ENCODE data around the gene PRRX1. TPM values are rescaled to one million over a fixed set of nuclear protein-coding genes. Genes with fewer than 3 reads are reported as not detected.

Gene PRRX1
- total RNA-seq, 1 donor from 2014 or later = 358 TPM

DNA sequence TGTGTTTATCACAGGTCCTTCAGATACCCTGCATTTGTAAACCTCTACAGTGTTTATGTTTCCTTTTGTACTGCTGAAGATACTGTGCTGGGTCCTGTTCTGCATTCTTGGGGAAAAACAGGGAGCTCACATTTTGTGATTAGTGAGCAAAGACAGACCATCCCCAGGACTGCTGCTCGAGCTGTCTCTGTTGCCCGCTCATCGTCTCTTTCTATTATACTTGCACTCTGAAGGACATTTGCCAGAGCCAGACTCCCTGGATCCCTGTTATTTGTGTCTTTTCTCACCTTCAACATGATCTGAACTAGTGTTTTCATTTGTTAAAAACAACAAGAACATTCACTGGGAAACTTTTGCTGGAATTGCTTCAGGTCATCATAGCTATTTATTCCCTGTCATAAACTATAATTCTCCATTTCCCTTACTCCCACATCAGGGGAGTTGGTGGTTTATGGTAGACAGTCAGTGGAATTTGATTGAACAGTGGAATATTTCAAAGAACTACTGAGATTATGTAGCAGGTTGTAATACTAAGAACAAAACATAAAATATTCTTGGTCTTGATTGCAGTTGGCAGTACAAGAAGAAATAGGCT lies 53.0 kb downstream of the PRRX1 start:
- H3K4me1 Mint-ChIP-seq (ENCODE audit: unreplicated experiment) = peaks cover 73% of the 10 kb centered on the region
- no peaks in the 10 kb centered on the region for H3K9me3 Mint-ChIP-seq (ENCODE audit: unreplicated experiment)
- peak overlapping the region; percentile 86 for H3K27ac Mint-ChIP-seq (ENCODE audit: unreplicated experiment)
- DNase-seq (ENCODE audit: extremely low spot score, unreplicated experiment) = no peak
- TF ChIP-seq, protein P1, sequence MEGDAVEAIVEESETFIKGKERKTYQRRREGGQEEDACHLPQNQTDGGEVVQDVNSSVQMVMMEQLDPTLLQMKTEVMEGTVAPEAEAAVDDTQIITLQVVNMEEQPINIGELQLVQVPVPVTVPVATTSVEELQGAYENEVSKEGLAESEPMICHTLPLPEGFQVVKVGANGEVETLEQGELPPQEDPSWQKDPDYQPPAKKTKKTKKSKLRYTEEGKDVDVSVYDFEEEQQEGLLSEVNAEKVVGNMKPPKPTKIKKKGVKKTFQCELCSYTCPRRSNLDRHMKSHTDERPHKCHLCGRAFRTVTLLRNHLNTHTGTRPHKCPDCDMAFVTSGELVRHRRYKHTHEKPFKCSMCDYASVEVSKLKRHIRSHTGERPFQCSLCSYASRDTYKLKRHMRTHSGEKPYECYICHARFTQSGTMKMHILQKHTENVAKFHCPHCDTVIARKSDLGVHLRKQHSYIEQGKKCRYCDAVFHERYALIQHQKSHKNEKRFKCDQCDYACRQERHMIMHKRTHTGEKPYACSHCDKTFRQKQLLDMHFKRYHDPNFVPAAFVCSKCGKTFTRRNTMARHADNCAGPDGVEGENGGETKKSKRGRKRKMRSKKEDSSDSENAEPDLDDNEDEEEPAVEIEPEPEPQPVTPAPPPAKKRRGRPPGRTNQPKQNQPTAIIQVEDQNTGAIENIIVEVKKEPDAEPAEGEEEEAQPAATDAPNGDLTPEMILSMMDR (IDR thresholded peaks at IDR 0.05) = no peak
- peak overlapping the region; percentile 48 for H3K4me3 Mint-ChIP-seq (ENCODE audit: unreplicated experiment)
- peaks cover 72% of the 10 kb centered on the region for H3K36me3 Mint-ChIP-seq (ENCODE audit: unreplicated experiment)
- no peaks in the 10 kb centered on the region for H3K27me3 Mint-ChIP-seq (ENCODE audit: unreplicated experiment)

DNA sequence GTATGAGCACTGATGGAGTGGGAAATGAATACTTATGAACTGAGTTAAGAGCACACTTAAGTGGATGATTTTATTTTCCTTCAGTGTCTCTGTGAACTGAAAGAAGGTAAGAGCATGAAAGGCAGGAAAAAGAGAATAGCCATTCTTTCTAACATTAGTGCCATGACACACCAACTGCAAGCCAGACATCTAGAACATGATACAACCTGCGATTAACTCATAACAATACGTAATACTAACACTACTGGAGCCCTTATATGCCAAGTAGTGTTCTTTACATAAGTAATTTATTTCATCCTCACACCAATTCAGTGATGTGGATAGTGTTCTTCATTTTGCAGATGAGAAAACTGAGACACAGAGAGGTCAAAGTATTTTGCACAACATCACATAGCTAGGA lies 56.7 kb downstream of the PRRX1 start:
- Mint-ChIP-seq H3K27me3 (ENCODE audit: unreplicated experiment) (no peaks in the 10 kb centered on the region), H3K36me3 (ENCODE audit: unreplicated experiment) (peaks cover 77% of the 10 kb centered on the region), H3K9me3 (ENCODE audit: unreplicated experiment) (no peaks in the 10 kb centered on the region), H3K27ac (ENCODE audit: unreplicated experiment) (no peak overlapping the region), H3K4me3 (ENCODE audit: unreplicated experiment) (no peak overlapping the region), H3K4me1 (ENCODE audit: unreplicated experiment) (peaks cover 53% of the 10 kb centered on the region)
- DNase-seq (ENCODE audit: extremely low spot score, unreplicated experiment) = no peak
- TF ChIP-seq, protein P1 (IDR thresholded peaks at IDR 0.05) = no peak

DNA sequence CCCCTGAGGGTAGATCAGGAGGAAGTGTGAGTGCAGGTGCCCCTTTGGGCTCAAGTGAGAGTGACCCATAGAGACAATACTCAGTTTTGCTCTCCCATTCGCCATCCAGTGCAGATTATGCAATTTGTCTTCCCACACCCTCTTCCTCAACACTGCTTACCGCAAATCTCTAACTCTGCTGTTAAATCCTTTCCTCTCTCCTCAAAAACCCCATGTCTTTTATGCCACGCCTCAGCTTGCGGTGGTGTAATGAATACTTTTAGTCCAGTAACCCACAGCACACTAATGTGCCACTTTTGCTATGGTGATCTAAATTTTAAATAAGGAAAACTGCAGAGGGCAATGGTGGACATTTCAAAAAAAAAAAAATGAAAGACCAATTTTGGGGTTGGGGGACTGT lies 57.7 kb downstream of the PRRX1 start:
- TF ChIP-seq, protein P1 (IDR thresholded peaks at IDR 0.05) = no peak
- DNase-seq (ENCODE audit: extremely low spot score, unreplicated experiment) = no peak
- Mint-ChIP-seq H3K27ac (ENCODE audit: unreplicated experiment) (peak overlapping the region; percentile 19), H3K4me1 (ENCODE audit: unreplicated experiment) (peaks cover 44% of the 10 kb centered on the region), H3K27me3 (ENCODE audit: unreplicated experiment) (no peaks in the 10 kb centered on the region), H3K9me3 (ENCODE audit: unreplicated experiment) (no peaks in the 10 kb centered on the region), H3K36me3 (ENCODE audit: unreplicated experiment) (peaks cover 80% of the 10 kb centered on the region), H3K4me3 (ENCODE audit: unreplicated experiment) (no peak overlapping the region)

GRCh38 chr1:170723518-170723917 lies 59.6 kb downstream of the PRRX1 start:
- no peaks in the 10 kb centered on the region for H3K27me3 Mint-ChIP-seq (ENCODE audit: unreplicated experiment)
- no peaks in the 10 kb centered on the region for H3K9me3 Mint-ChIP-seq (ENCODE audit: unreplicated experiment)
- DNase-seq (ENCODE audit: extremely low spot score, unreplicated experiment) = no peak
- H3K36me3 Mint-ChIP-seq (ENCODE audit: unreplicated experiment) = peaks cover 79% of the 10 kb centered on the region
- TF ChIP-seq, protein P1 (IDR thresholded peaks at IDR 0.05) = no peak
- no peak overlapping the region for H3K4me3 Mint-ChIP-seq (ENCODE audit: unreplicated experiment)
- H3K27ac Mint-ChIP-seq (ENCODE audit: unreplicated experiment) = no peak overlapping the region
- peaks cover 25% of the 10 kb centered on the region for H3K4me1 Mint-ChIP-seq (ENCODE audit: unreplicated experiment)

- Mint-ChIP-seq H3K27ac (ENCODE audit: unreplicated experiment) (no peak overlapping the region), H3K36me3 (ENCODE audit: unreplicated experiment) (peaks cover 84% of the 10 kb centered on the region), H3K4me3 (ENCODE audit: unreplicated experiment) (no peak overlapping the region), H3K9me3 (ENCODE audit: unreplicated experiment) (no peaks in the 10 kb centered on the region), H3K4me1 (ENCODE audit: unreplicated experiment) (peaks cover 22% of the 10 kb centered on the region), H3K27me3 (ENCODE audit: unreplicated experiment) (no peaks in the 10 kb centered on the region)
- no peak for DNase-seq (ENCODE audit: extremely low spot score, unreplicated experiment)
- TF ChIP-seq, protein P1 (IDR thresholded peaks at IDR 0.05) = no peak
Measured at GRCh38 chr1:170725326-170725725, 61.4 kb downstream of the PRRX1 start.
